Measurements from ENCODE around the gene MAPK10. TPM values are rescaled to one million over a fixed set of nuclear protein-coding genes. Genes with fewer than 3 reads are reported as not detected.

MAPK10 gene
- total RNA-seq, 1 donor from 2014 or later = 25.2 TPM

DNA sequence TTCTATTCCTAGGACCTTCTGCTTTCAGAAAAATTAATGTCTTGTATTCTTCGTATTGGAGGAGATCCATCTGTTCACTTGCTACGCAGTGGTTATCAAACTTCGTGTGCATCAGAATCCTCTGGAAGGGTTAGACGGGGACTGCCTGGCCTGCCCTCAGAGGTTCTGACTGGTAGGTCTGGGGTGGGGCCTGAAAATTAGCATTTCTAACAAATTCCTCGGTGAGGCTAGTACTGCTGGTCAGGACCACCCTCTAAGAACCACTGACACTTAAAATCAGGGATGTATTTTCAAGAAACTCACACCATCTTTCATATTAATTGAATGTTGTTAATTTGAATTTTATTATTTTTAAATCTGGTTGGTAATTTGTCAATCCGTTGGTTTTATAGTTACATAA, 63.0 kb downstream of the MAPK10 start:
- Mint-ChIP-seq H3K9me3 (no peaks in the 10 kb centered on the region), H3K36me3 (no peaks in the 10 kb centered on the region), H3K4me3 (no peak overlapping the region), H3K4me1 (peaks cover 36% of the 10 kb centered on the region), H3K27me3 (ENCODE audit: low read depth) (no peaks in the 10 kb centered on the region), H3K27ac (no peak overlapping the region)
- TF ChIP-seq, protein P1, sequence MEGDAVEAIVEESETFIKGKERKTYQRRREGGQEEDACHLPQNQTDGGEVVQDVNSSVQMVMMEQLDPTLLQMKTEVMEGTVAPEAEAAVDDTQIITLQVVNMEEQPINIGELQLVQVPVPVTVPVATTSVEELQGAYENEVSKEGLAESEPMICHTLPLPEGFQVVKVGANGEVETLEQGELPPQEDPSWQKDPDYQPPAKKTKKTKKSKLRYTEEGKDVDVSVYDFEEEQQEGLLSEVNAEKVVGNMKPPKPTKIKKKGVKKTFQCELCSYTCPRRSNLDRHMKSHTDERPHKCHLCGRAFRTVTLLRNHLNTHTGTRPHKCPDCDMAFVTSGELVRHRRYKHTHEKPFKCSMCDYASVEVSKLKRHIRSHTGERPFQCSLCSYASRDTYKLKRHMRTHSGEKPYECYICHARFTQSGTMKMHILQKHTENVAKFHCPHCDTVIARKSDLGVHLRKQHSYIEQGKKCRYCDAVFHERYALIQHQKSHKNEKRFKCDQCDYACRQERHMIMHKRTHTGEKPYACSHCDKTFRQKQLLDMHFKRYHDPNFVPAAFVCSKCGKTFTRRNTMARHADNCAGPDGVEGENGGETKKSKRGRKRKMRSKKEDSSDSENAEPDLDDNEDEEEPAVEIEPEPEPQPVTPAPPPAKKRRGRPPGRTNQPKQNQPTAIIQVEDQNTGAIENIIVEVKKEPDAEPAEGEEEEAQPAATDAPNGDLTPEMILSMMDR (IDR thresholded peaks at IDR 0.05; ENCODE audit: unreplicated experiment) = no peak
- DNase-seq (ENCODE audit: low spot score in 2 of 2, unreplicated experiment in 2 of 2) = no peak

DNA sequence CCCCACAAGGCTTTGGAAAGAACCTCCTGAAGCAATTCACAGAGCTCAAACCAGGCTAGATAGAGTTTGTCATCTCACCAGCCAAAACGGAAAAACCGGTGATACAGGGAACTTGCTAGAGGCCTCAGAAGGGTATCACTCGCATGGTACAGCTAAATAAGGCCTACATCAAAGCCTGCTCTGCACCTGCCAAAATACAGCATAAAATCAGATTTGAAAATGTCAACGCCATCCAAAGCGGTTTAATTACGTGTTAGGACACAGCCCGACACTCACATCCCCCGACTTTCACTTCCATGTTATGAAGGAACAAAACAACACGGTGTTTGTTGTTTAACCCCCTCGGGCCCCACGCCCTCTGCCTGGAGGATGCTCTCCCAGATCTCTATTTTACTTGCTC, 65.0 kb downstream of the MAPK10 start:
- H3K27ac Mint-ChIP-seq = no peak overlapping the region
- no peaks in the 10 kb centered on the region for H3K36me3 Mint-ChIP-seq
- peaks cover 25% of the 10 kb centered on the region for H3K4me1 Mint-ChIP-seq
- no peaks in the 10 kb centered on the region for H3K27me3 Mint-ChIP-seq (ENCODE audit: low read depth)
- H3K9me3 Mint-ChIP-seq = no peaks in the 10 kb centered on the region
- H3K4me3 Mint-ChIP-seq = no peak overlapping the region
- no peak for DNase-seq (ENCODE audit: low spot score in 2 of 2, unreplicated experiment in 2 of 2)
- TF ChIP-seq, protein P1 (IDR thresholded peaks at IDR 0.05; ENCODE audit: unreplicated experiment) = no peak

DNA sequence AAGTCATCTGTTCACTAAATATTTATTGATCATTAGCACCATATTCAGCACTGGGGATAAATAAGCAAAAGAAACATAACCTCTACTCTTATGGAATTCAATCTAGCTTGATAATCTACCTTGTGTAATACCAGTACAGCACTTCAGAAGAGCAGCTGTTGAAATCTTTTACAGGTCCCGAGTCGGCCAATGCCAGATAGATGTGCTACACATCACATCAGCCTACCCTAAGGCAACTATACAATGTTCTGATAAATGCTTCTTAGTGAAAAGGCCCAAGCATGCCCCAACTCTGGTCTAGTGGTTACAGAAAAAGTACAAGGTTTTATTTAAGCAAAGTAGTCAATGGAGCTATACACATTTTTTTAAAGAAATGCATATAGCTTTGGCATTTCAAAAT, 68.7 kb downstream of the MAPK10 start:
- Mint-ChIP-seq H3K4me3 (no peak overlapping the region), H3K4me1 (peaks cover 32% of the 10 kb centered on the region), H3K9me3 (no peaks in the 10 kb centered on the region), H3K36me3 (no peaks in the 10 kb centered on the region), H3K27me3 (ENCODE audit: low read depth) (no peaks in the 10 kb centered on the region), H3K27ac (no peak overlapping the region)
- no peak for DNase-seq (ENCODE audit: low spot score in 2 of 2, unreplicated experiment in 2 of 2)
- TF ChIP-seq, protein P1 (IDR thresholded peaks at IDR 0.05; ENCODE audit: unreplicated experiment) = no peak

GRCh38 chr4:86286726-86287125, 73.1 kb downstream of the MAPK10 start:
- DNase-seq (ENCODE audit: low spot score in 2 of 2, unreplicated experiment in 2 of 2) = no peak
- H3K27me3 Mint-ChIP-seq (ENCODE audit: low read depth) = no peaks in the 10 kb centered on the region
- no peaks in the 10 kb centered on the region for H3K9me3 Mint-ChIP-seq
- peak overlapping the region; percentile 11 for H3K27ac Mint-ChIP-seq
- no peaks in the 10 kb centered on the region for H3K36me3 Mint-ChIP-seq
- TF ChIP-seq, protein P1 (IDR thresholded peaks at IDR 0.05; ENCODE audit: unreplicated experiment) = no peak
- H3K4me3 Mint-ChIP-seq = no peak overlapping the region
- peaks cover 29% of the 10 kb centered on the region for H3K4me1 Mint-ChIP-seq

- Mint-ChIP-seq H3K27ac (no peak overlapping the region), H3K4me3 (no peak overlapping the region), H3K4me1 (peaks cover 22% of the 10 kb centered on the region), H3K9me3 (no peaks in the 10 kb centered on the region), H3K27me3 (ENCODE audit: low read depth) (no peaks in the 10 kb centered on the region), H3K36me3 (no peaks in the 10 kb centered on the region)
- TF ChIP-seq, protein P1 (IDR thresholded peaks at IDR 0.05; ENCODE audit: unreplicated experiment) = no peak
- DNase-seq (ENCODE audit: low spot score in 2 of 2, unreplicated experiment in 2 of 2) = no peak
These were observed 76.5 kb downstream of the MAPK10 start for GRCh38 chr4:86283371-86283770.

- Mint-ChIP-seq H3K27me3 (ENCODE audit: low read depth) (no peaks in the 10 kb centered on the region), H3K4me3 (no peak overlapping the region), H3K9me3 (peaks cover 5% of the 10 kb centered on the region), H3K4me1 (peaks cover 10% of the 10 kb centered on the region), H3K27ac (no peak overlapping the region), H3K36me3 (no peaks in the 10 kb centered on the region)
- TF ChIP-seq, protein P1 (IDR thresholded peaks at IDR 0.05; ENCODE audit: unreplicated experiment) = no peak
- no peak for DNase-seq (ENCODE audit: low spot score in 2 of 2, unreplicated experiment in 2 of 2)
These were observed 79.6 kb downstream of the MAPK10 start for GRCh38 chr4:86280246-86280645.
